ENCODE data around the gene NUP37.
"Not testable (repeated sequence)": the region's sequence is repeated elsewhere in the genome, so short reads cannot be mapped to it uniquely, and the experiment has no call there.

The NUP37 gene

GRCh38 chr12:102089228-102089835 lies 30.6 kb downstream of the NUP37 start:
- DNase-seq, result not testable (repeated sequence)

GRCh38 chr12:102080842-102081241 lies 39.1 kb downstream of the NUP37 start:
- DNase-seq, result no peak

GRCh38 chr12:102072092-102072491 lies 47.8 kb downstream of the NUP37 start:
- not testable (repeated sequence) for DNase-seq

GRCh38 chr12:102069707-102070106 lies 50.2 kb downstream of the NUP37 start:
- DNase-seq, result no peak

- DNase-seq, result no peak
Measured at GRCh38 chr12:102067574-102068258, 52.2 kb downstream of the NUP37 start.

- DNase-seq, result no peak
Measured at GRCh38 chr12:102064476-102064875, 55.4 kb downstream of the NUP37 start.

- DNase-seq, result no peak
Measured at GRCh38 chr12:102063069-102063468, 56.8 kb downstream of the NUP37 start.

- no peak for DNase-seq
Measured at GRCh38 chr12:102062419-102062806, 57.5 kb downstream of the NUP37 start.

- peak; percentile 97 for DNase-seq
Measured at GRCh38 chr12:102061560-102062418, 58.1 kb downstream of the NUP37 start, which contains the start of gene WASHC3. Gene WASHC3, minus strand, starts transcription at chr12:102061991. Its CDS starts 29 bp downstream, at chr12:102061962.

GRCh38 chr12:102061096-102061559 lies 58.8 kb downstream of the NUP37 start:
- DNase-seq, result peak; percentile 70

- peak; percentile 74 for DNase-seq
Measured at GRCh38 chr12:102059343-102059742, 60.6 kb downstream of the NUP37 start.

GRCh38 chr12:102054345-102054744 lies 65.6 kb downstream of the NUP37 start:
- DNase-seq, result no peak

- no peak for DNase-seq
Measured at GRCh38 chr12:102053062-102053349, 66.9 kb downstream of the NUP37 start.

- no peak for DNase-seq
Measured at GRCh38 chr12:102052192-102053061, 67.5 kb downstream of the NUP37 start.

- DNase-seq, result peak; percentile 21
Measured at GRCh38 chr12:102051431-102051965, 68.4 kb downstream of the NUP37 start.

- no peak for DNase-seq
Measured at GRCh38 chr12:102050660-102051430, 69.1 kb downstream of the NUP37 start.

GRCh38 chr12:102043928-102044327 lies 76.0 kb downstream of the NUP37 start:
- DNase-seq, result peak; percentile 41

- no peak for DNase-seq
Measured at GRCh38 chr12:102033991-102034745, 85.7 kb downstream of the NUP37 start.

GRCh38 chr12:102031852-102032251 lies 88.1 kb downstream of the NUP37 start:
- DNase-seq, result no peak

GRCh38 chr12:102029141-102029540 lies 90.8 kb downstream of the NUP37 start:
- no peak for DNase-seq

- no peak for DNase-seq
Measured at GRCh38 chr12:102026728-102027127, 93.2 kb downstream of the NUP37 start.
